ENCODE data around the gene TRMT61B. TPM values are rescaled to one million over a fixed set of nuclear protein-coding genes. Genes with fewer than 3 reads are reported as not detected.

Gene TRMT61B
- total RNA-seq, 1 experiment from 2014 or later, result 18.3 TPM

DNA sequence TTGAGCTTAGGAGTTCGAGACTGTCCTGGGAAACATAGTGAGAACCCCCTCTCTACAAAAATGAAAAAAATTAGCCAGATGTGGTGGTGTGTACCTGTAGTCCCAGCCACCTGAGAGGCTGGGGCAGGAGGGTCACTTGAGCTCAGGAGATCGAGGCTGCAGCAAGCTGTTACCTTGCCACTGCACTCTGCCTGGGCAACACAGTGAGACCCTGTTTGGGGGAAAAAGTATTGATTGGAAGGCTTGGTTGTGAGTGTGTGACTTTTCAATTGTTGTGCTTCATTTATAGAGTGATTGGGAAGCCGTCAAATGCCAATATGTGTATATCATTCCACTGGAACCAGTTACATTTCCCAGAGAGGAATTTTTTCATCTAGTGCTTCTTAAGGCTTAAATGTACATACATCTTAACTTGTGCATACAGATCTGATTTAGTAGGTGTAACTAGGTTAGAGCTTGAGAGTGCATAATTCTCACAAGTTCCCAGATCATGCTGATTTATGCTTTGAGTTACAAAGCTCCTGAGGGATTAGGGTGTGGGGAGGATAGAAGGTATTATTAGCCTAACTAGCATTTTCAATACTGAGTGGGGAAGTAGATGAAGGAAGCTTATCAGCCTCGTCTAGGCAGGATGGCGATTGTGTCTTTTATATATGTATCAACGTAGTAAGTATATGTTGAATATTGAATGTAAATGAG is 39.7 kb upstream of the TRMT61B start:
- POLR2A ChIA-PET (ENCODE audit: low non-redundant PET), result no interaction called here

DNA sequence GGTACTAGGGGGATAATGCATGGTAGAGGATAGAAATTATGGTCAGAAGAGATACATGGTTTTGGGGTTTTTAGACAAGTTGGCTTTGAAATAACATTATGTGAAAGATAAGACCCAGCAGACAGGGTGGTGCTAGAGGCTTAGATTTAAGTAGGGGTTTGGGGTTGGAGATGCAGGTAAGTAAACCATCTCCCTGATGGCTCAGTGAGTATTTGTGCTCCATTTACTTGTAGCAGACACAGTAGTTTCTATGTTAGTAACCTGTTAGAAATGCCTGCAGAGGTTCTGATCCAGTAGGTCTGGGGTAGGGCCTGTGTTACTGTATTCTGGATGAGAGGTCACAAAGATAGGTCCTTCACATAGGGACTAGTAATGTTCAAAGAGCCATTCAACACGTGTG is 38.1 kb upstream of the TRMT61B start:
- Histone ChIP-seq H3K27me3 (replicated peaks; ENCODE audit: insufficient read depth, low read depth, low read length, poor library complexity) (no peaks in the 10 kb centered on the region), H3K36me3 (ENCODE audit: insufficient read depth, low read length, poor library complexity, severe bottlenecking) (peaks cover 85% of the 10 kb centered on the region), H3K4me3 (ENCODE audit: low read depth, low read length, poor library complexity, severe bottlenecking) (no peak overlapping the region), H3K9me3 (ENCODE audit: low read depth, low read length, poor library complexity, severe bottlenecking) (no peaks in the 10 kb centered on the region), H3K27ac (ENCODE audit: low read depth, low read length, poor library complexity, severe bottlenecking) (no peak overlapping the region), H3K4me1 (ENCODE audit: insufficient read depth, low read length, poor library complexity, severe bottlenecking) (no peaks in the 10 kb centered on the region)
- BruUV-seq (replicated peaks), result no TSS peak
- ChIA-PET CTCF (no interaction called here), POLR2A (ENCODE audit: low non-redundant PET) (interaction anchor here (0.5 kb wide), 1 partner anchor 88 kb away, joined by 5 read pairs; no protein-coding TSS in a partner anchor)
- DNase-seq (ENCODE audit: low spot score), result no peak
- TF ChIP-seq EZH2 (IDR thresholded peaks at IDR 0.05; ENCODE audit: borderline replicate concordance, low read depth, low read length, poor library complexity, severe bottlenecking), result no peak
- TF ChIP-seq, protein P1, sequence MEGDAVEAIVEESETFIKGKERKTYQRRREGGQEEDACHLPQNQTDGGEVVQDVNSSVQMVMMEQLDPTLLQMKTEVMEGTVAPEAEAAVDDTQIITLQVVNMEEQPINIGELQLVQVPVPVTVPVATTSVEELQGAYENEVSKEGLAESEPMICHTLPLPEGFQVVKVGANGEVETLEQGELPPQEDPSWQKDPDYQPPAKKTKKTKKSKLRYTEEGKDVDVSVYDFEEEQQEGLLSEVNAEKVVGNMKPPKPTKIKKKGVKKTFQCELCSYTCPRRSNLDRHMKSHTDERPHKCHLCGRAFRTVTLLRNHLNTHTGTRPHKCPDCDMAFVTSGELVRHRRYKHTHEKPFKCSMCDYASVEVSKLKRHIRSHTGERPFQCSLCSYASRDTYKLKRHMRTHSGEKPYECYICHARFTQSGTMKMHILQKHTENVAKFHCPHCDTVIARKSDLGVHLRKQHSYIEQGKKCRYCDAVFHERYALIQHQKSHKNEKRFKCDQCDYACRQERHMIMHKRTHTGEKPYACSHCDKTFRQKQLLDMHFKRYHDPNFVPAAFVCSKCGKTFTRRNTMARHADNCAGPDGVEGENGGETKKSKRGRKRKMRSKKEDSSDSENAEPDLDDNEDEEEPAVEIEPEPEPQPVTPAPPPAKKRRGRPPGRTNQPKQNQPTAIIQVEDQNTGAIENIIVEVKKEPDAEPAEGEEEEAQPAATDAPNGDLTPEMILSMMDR (conservative IDR thresholded peaks at IDR 0.05; ENCODE audit: low read depth, low read length), result no peak
- intact Hi-C loops (cut with micrococcal nuclease; ENCODE audit: unreplicated experiment), result no loop called here

More for the DNA sequence above, 39.7 kb upstream of the TRMT61B start:
- Histone ChIP-seq H3K27ac (ENCODE audit: low read depth, low read length, poor library complexity, severe bottlenecking) (no peak overlapping the region), H3K36me3 (ENCODE audit: insufficient read depth, low read length, poor library complexity, severe bottlenecking) (peaks cover 89% of the 10 kb centered on the region), H3K4me1 (ENCODE audit: insufficient read depth, low read length, poor library complexity, severe bottlenecking) (no peaks in the 10 kb centered on the region), H3K4me3 (ENCODE audit: low read depth, low read length, poor library complexity, severe bottlenecking) (no peak overlapping the region), H3K9me3 (ENCODE audit: low read depth, low read length, poor library complexity, severe bottlenecking) (no peaks in the 10 kb centered on the region), H3K27me3 (replicated peaks; ENCODE audit: insufficient read depth, low read depth, low read length, poor library complexity) (no peaks in the 10 kb centered on the region)
- no peak for TF ChIP-seq EZH2 (IDR thresholded peaks at IDR 0.05; ENCODE audit: borderline replicate concordance, low read depth, low read length, poor library complexity, severe bottlenecking)
- TF ChIP-seq, protein P1 (conservative IDR thresholded peaks at IDR 0.05; ENCODE audit: low read depth, low read length), result no peak
- CTCF ChIA-PET, result interaction anchor here (0.6 to 0.9 kb wide), 2 partner anchors 343 to 1123 kb away, joined by 6 to 9 read pairs; no protein-coding TSS in a partner anchor
- DNase-seq (ENCODE audit: low spot score), result no peak
- no TSS peak for BruUV-seq (replicated peaks)
- intact Hi-C loops (cut with micrococcal nuclease; ENCODE audit: unreplicated experiment), result no loop called here

DNA sequence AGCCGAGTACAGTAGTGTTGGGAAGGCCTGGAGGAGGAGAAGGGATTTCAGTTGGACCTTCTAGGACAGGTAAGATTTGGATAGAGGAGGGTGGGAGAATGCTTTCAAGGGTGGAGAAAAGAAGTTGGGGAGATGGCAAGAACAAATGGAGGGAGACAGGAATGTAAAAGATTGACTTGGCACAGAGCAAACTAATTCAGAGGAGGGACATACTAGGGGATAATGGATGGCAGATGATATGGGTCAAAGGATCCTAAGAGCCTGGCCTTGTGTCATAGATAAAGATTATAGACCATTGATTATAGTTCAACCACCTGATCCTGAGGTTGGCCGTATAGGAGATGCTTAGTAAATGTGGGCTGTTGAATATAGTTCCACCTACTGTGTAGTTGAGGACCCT is 36.7 kb upstream of the TRMT61B start:
- H3K36me3 ChIP-seq (ENCODE audit: insufficient read depth, low read length, poor library complexity, severe bottlenecking), result peaks cover 86% of the 10 kb centered on the region
- no TSS peak for BruUV-seq (replicated peaks)

More for the DNA sequence above, 36.7 kb upstream of the TRMT61B start:
- intact Hi-C loops (cut with micrococcal nuclease; ENCODE audit: unreplicated experiment), result no loop called here
- TF ChIP-seq EZH2 (IDR thresholded peaks at IDR 0.05; ENCODE audit: borderline replicate concordance, low read depth, low read length, poor library complexity, severe bottlenecking), result no peak
- TF ChIP-seq, protein P1 (conservative IDR thresholded peaks at IDR 0.05; ENCODE audit: low read depth, low read length), result no peak
- H3K27me3 ChIP-seq (replicated peaks; ENCODE audit: insufficient read depth, low read depth, low read length, poor library complexity), result no peaks in the 10 kb centered on the region
- DNase-seq (ENCODE audit: low spot score), result no peak
- no peak overlapping the region for H3K27ac ChIP-seq (ENCODE audit: low read depth, low read length, poor library complexity, severe bottlenecking)
- no peak overlapping the region for H3K4me3 ChIP-seq (ENCODE audit: low read depth, low read length, poor library complexity, severe bottlenecking)
- CTCF ChIA-PET, result no interaction called here
- H3K9me3 ChIP-seq (ENCODE audit: low read depth, low read length, poor library complexity, severe bottlenecking), result no peaks in the 10 kb centered on the region
- POLR2A ChIA-PET (ENCODE audit: low non-redundant PET), result no interaction called here
- no peaks in the 10 kb centered on the region for H3K4me1 ChIP-seq (ENCODE audit: insufficient read depth, low read length, poor library complexity, severe bottlenecking)
